NT2/D1 (cell line): Measurements from ENCODE around the gene PRMT1.

Experiments used
- SUZ12 ChIP-seq: IDR thresholded peaks from 2 replicates; pipeline ENCODE4 v1.6.1; 2011; ENCODE audit not compliant: insufficient read length, insufficient read depth; ENCODE audit errors: extremely low read depth
- YY1 ChIP-seq: IDR thresholded peaks from 2 replicates; pipeline ENCODE4 v1.6.1; 2011; ENCODE audit not compliant: insufficient read length, insufficient read depth
- ZNF274 ChIP-seq: IDR thresholded peaks from 2 replicates; pipeline ENCODE4 v1.6.1; 2011; ENCODE audit warnings: mild to moderate bottlenecking, low read depth, low read length

DNA sequence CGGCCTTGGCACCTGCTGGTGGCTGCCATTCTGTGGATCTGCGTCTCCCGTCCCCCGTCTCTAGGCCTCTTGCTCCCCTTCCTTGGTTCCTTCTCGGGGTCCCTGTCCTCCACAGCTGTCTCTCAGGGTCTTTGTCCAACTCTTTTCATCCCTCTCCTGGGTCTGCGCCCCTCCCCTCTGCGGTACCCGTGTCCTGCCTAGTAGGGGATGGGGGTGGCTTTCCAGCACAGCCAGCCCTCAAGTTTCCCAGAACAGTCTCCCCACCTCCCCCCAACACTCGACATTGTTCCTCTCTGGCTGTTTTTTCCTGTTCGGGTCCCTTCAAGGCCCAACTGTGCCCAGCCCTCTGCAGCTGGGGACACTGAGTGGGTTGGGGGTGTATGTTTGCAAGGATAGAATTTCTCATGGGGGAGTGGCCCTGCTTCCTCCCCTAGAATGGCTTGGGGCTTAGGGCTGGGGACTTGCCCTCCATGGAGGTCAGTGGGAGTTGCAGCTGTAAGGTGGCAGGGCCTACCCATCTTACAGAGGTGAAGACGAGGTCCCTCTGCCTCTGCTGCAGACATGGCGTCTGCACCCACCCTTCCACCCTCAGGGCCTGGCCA is 11.6 kb downstream of the PRMT1 start:
- no peak for TF ChIP-seq ZNF274
- TF ChIP-seq YY1 = no peak
- TF ChIP-seq SUZ12 = no peak
